Measurements from ENCODE around the gene DOCK9. TPM values are rescaled to one million over a fixed set of nuclear protein-coding genes. Genes with fewer than 3 reads are reported as not detected.
"Not testable (repeated sequence)": the region's sequence is repeated elsewhere in the genome, so short reads cannot be mapped to it uniquely, and the experiment has no call there.

DOCK9 gene
- polyA plus RNA-seq, 3 donors: 63.2 to 64.1 (median 64.0) TPM

- DNase-seq (ENCODE audit: low read depth in 3 of 3, low spot score in 2 of 3): no peak
Observed at GRCh38 chr13:98922306-98922705, 55.6 kb downstream of the DOCK9 start.

- DNase-seq (ENCODE audit: low read depth in 3 of 3, low spot score in 2 of 3): no peak
Observed at GRCh38 chr13:98921786-98922185, 56.1 kb downstream of the DOCK9 start.

- no peak for DNase-seq (ENCODE audit: low read depth in 3 of 3, low spot score in 2 of 3)
Observed at GRCh38 chr13:98921015-98921580, 56.8 kb downstream of the DOCK9 start.

- no peak for DNase-seq (ENCODE audit: low read depth in 3 of 3, low spot score in 2 of 3)
Observed at GRCh38 chr13:98919566-98919965, 58.3 kb downstream of the DOCK9 start.

GRCh38 chr13:98918771-98919170 lies 59.1 kb downstream of the DOCK9 start:
- DNase-seq (ENCODE audit: low read depth in 3 of 3, low spot score in 2 of 3): no peak

GRCh38 chr13:98917116-98917515 lies 60.7 kb downstream of the DOCK9 start:
- DNase-seq (ENCODE audit: low read depth in 3 of 3, low spot score in 2 of 3): no peak

- no peak for DNase-seq (ENCODE audit: low read depth in 3 of 3, low spot score in 2 of 3)
Observed at GRCh38 chr13:98916403-98916802, 61.5 kb downstream of the DOCK9 start.

GRCh38 chr13:98915981-98916380 lies 61.9 kb downstream of the DOCK9 start:
- DNase-seq (ENCODE audit: low read depth in 3 of 3, low spot score in 2 of 3): no peak

- no peak for DNase-seq (ENCODE audit: low read depth in 3 of 3, low spot score in 2 of 3)
Observed at GRCh38 chr13:98915563-98915962, 62.3 kb downstream of the DOCK9 start.

GRCh38 chr13:98913741-98914140 lies 64.1 kb downstream of the DOCK9 start:
- no peak for DNase-seq (ENCODE audit: low read depth in 3 of 3, low spot score in 2 of 3)

GRCh38 chr13:98912846-98913245 lies 65.0 kb downstream of the DOCK9 start:
- DNase-seq (ENCODE audit: low read depth in 3 of 3, low spot score in 2 of 3): no peak

GRCh38 chr13:98910501-98910951 lies 67.3 kb downstream of the DOCK9 start:
- no peak for DNase-seq (ENCODE audit: low read depth in 3 of 3, low spot score in 2 of 3)

- DNase-seq (ENCODE audit: low read depth in 3 of 3, low spot score in 2 of 3): no peak
Observed at GRCh38 chr13:98909016-98909415, 68.8 kb downstream of the DOCK9 start.

GRCh38 chr13:98906746-98907502 lies 70.9 kb downstream of the DOCK9 start:
- no peak for DNase-seq (ENCODE audit: low read depth in 3 of 3, low spot score in 2 of 3)

GRCh38 chr13:98905199-98905598 lies 72.7 kb downstream of the DOCK9 start:
- DNase-seq (ENCODE audit: low read depth in 3 of 3, low spot score in 2 of 3): no peak

GRCh38 chr13:98900442-98900841 lies 77.4 kb downstream of the DOCK9 start:
- DNase-seq (ENCODE audit: low read depth in 3 of 3, low spot score in 2 of 3): no peak

GRCh38 chr13:98897706-98898105 lies 80.2 kb downstream of the DOCK9 start:
- DNase-seq (ENCODE audit: low read depth in 3 of 3, low spot score in 2 of 3): no peak

- DNase-seq (ENCODE audit: low read depth in 3 of 3, low spot score in 2 of 3): no peak
Observed at GRCh38 chr13:98896868-98897144, 81.1 kb downstream of the DOCK9 start.

GRCh38 chr13:98896083-98896867 lies 81.6 kb downstream of the DOCK9 start:
- DNase-seq (ENCODE audit: low read depth in 3 of 3, low spot score in 2 of 3): no peak

GRCh38 chr13:98894814-98895213 lies 83.0 kb downstream of the DOCK9 start:
- DNase-seq (ENCODE audit: low read depth in 3 of 3, low spot score in 2 of 3): not testable (repeated sequence)

- no peak for DNase-seq (ENCODE audit: low read depth in 3 of 3, low spot score in 2 of 3)
Observed at GRCh38 chr13:98893371-98893770, 84.5 kb downstream of the DOCK9 start.

GRCh38 chr13:98892821-98893220 lies 85.0 kb downstream of the DOCK9 start:
- DNase-seq (ENCODE audit: low read depth in 3 of 3, low spot score in 2 of 3): no peak
